ENCODE results near the gene IFRD2. TPM values are rescaled to one million over a fixed set of nuclear protein-coding genes. Genes with fewer than 3 reads are reported as not detected.

Gene IFRD2
- total RNA-seq, 1 donor from 2014 or later, result 233 TPM

DNA sequence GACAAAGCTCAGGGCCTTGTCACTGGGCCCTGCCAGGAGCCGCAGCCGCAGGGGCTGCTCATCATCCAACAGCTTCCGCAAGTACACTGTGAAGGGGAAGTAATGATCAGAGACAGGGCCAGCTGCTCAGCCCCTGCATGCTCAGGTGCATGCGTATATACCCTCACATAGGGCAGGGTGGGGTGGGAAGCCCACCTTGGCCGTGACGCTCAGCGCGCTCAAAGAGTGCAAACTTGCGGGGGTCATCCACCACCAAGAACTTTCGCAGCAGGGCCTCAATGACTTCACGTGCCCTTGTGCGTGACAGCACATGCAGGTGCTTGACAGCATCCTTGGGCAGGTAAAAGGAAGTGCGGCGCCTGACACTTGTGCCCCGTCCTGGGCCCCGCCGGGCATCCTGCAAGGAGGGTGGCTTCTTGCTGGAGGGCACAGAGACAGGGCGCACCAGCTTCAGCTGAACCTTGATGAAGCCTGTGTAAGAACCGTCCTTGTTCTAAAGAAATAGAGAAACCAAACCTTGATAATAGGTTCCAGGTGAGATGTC is 39.2 kb upstream of the IFRD2 start:
- no peak overlapping the region for H3K4me3 Mint-ChIP-seq
- no peaks in the 10 kb centered on the region for H3K9me3 Mint-ChIP-seq
- DNase-seq, result no peak
- H3K36me3 Mint-ChIP-seq (ENCODE audit: low read depth), result peaks cover 55% of the 10 kb centered on the region
- H3K4me1 Mint-ChIP-seq, result peaks cover 35% of the 10 kb centered on the region
- no peaks in the 10 kb centered on the region for H3K27me3 Mint-ChIP-seq
- H3K27ac Mint-ChIP-seq, result no peak overlapping the region
- intact Hi-C loops (cut with micrococcal nuclease), result no loop called here

DNA sequence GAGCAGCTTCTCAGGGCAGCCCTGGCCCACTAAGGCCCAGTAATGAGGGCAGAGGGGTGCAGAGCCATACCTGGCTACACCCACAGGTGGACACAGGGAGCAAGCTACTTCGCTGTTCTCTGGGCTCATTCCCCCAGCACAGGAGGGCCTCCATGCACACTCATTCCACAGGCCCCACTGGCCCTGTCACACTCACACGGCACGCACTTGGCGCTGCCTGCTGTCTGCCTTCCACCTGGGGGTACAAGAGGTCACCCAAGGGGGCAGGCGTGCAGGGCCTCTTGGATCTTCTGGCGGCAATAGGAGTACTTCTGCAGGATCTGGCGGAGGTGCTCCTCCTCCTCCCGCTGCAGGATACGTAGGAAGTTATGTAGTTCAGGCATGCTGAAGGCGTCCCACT is 38.1 kb upstream of the IFRD2 start:
- Mint-ChIP-seq H3K9me3 (no peaks in the 10 kb centered on the region), H3K4me3 (no peak overlapping the region), H3K27me3 (no peaks in the 10 kb centered on the region), H3K27ac (no peak overlapping the region), H3K36me3 (ENCODE audit: low read depth) (peaks cover 48% of the 10 kb centered on the region), H3K4me1 (peaks cover 29% of the 10 kb centered on the region)
- intact Hi-C loops (cut with micrococcal nuclease), result no loop called here
- DNase-seq, result no peak

DNA sequence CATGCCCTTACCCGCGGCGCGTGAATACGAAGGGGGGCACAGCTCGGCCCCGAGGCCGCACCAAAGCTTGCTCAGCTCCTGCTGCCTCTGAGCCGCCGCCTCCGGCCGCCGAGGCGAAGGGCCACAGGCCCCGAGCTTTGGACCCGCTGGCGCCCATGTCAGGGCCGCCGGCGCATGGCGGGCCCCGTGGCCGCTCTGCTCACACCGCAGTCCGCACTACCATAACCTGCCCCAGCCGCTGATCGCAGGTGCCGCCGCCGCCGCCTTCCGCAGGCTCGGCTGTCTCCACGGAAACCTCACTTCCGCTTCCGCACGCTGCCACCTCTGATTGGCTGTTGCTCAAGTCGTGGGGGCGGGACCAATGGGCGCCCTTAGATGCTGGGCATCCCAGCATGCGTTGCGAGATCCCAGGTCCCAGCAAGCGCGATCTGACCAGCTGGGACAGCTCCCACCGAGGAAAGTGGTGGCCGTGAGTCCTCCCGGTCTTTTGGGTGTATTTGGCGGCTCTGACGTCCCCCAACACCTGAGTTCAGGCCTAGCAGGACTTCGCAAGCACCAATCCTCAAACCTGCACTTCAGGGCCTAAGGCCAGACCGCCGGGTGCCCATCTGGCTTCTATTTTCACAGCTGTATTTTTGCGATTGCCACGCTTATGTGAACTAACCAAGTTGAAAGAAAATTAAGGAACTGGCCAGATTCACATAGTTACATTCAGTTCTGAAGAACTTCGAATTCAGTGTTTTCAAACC is 35.9 kb upstream of the IFRD2 start, which contains the start of gene TUSC2:
TUSC2 (minus strand) TSS at position 281 of the 749 bp plus-strand sequence; CDS start at position 157, 124 bp downstream.
- Mint-ChIP-seq H3K4me3 (peak within 1 kb of the TSS; percentile 84), H3K27ac (peak within 1 kb of the TSS; percentile 77), H3K27me3 (no peaks in the 10 kb centered on the region), H3K36me3 (ENCODE audit: low read depth) (peaks cover 40% of the 10 kb centered on the region), H3K9me3 (no peaks in the 10 kb centered on the region), H3K4me1 (peaks cover 16% of the 10 kb centered on the region)
- peak; percentile 99 for DNase-seq
- intact Hi-C loops (cut with micrococcal nuclease), result loop anchor here (1.0 to 10.0 kb wide), 3 partner anchors 9 to 1853 kb away; partner anchors contain the start of gene IFRD2

DNA sequence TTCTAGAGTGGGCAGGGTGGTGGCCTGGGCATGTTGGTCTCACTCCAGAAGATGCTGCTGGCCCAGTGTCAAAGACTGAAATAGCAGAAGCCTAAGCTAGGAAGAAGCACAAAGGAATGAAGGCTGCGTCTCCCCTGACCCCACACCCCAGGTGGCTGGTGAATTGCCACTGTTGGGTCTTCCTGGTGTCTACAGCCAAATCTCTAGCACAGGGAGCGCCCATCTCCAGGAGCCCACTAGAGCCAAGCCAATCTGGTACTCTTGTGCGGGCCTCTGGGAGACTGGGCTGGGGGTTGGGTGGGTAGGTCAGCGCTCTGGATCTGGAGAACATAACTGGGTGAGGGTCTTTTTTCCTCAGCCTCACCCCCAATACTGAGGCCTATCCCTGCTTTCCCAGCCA is 34.9 kb upstream of the IFRD2 start:
- Mint-ChIP-seq H3K36me3 (ENCODE audit: low read depth) (peaks cover 38% of the 10 kb centered on the region), H3K9me3 (no peaks in the 10 kb centered on the region), H3K27ac (peak overlapping the region; percentile 75), H3K27me3 (no peaks in the 10 kb centered on the region), H3K4me3 (peak overlapping the region; percentile 84), H3K4me1 (peaks cover 17% of the 10 kb centered on the region)
- intact Hi-C loops (cut with micrococcal nuclease), result loop anchor here (10.0 kb wide), 1 partner anchor 1852 kb away; no protein-coding TSS in a partner anchor
- DNase-seq, result peak; percentile 60

DNA sequence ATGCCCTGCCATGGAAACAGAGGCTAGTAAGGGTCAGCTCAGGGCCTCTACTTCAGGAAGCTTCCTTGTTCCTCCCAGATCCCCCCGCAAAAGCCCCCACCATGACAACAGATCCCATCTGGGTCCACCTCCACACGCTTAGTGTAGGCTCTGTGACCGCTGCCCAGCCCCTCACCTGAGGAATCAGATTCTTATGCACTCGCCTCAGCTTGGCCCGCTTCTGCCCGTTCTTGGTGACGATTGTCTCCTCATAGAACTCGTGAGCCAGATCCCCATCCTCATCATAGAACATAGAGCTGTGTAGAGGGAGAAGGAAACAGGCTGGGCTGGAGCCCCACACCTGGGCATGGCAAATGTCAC is 33.9 kb upstream of the IFRD2 start:
- intact Hi-C loops (cut with micrococcal nuclease), result loop anchor here (10.0 kb wide), 1 partner anchor 1851 kb away; no protein-coding TSS in a partner anchor
- Mint-ChIP-seq H3K36me3 (ENCODE audit: low read depth) (peaks cover 31% of the 10 kb centered on the region), H3K27ac (no peak overlapping the region), H3K27me3 (no peaks in the 10 kb centered on the region), H3K9me3 (no peaks in the 10 kb centered on the region), H3K4me3 (peak overlapping the region; percentile 84), H3K4me1 (peaks cover 17% of the 10 kb centered on the region)
- DNase-seq, result peak; percentile 57

DNA sequence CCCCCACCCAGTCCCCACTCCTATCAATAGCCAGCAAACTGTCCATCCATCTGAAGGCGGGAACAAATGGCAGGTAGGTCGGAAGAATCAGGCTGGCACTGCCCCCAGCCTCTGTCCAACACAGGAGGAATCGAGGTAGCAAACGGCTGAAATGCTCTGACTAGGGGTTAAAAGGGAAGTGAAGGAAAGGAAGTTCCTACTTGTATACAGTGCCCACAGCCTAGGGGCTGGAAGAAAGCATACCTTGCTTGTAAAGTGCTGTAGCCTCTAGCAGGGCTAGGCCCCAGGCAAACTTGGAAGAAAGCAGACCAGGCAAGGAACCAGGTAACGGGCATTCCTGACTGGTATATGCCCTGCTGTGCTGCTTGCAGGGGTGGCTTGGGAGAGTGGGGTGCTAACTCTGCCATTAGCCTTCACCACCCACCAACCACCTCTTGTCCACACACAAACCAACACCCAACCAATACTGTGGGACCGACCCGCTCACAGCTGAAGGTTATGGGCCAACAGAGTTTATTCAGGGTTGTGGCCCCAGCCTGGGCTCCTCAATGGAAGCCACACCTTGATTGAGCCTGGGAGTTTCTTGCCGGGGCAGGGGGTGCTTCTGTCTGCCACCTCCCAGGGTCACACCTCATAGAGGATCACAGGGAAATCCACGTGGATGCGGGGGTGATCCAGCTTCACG is 33.4 kb upstream of the IFRD2 start:
- Mint-ChIP-seq H3K27me3 (no peaks in the 10 kb centered on the region), H3K36me3 (ENCODE audit: low read depth) (peaks cover 26% of the 10 kb centered on the region), H3K4me3 (no peak overlapping the region), H3K9me3 (no peaks in the 10 kb centered on the region), H3K27ac (no peak overlapping the region), H3K4me1 (peaks cover 18% of the 10 kb centered on the region)
- no peak for DNase-seq
- intact Hi-C loops (cut with micrococcal nuclease), result loop anchor here (2.0 to 10.0 kb wide), 2 partner anchors 133 to 1851 kb away; no protein-coding TSS in a partner anchor

DNA sequence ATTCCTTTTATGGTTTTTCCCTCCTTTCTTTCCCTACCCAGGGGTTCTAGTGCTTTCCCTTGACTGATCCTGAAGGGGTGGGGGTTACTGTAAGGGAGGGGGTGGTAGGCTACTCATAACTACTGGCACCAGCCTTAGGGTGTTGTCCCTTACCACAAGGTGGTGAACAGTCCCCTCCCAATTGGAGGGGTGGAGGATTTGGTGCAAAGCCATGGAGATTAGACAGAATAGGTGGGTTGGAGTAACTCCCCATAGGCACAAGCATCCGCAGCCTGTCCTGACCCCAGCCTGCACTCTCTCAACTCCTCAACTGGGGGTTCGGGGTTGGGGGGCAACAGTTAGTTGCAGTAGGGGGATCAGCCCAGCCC is 32.9 kb upstream of the IFRD2 start:
- intact Hi-C loops (cut with micrococcal nuclease), result loop anchor here (2.0 to 10.0 kb wide), 2 partner anchors 132 to 1850 kb away; no protein-coding TSS in a partner anchor
- no peak overlapping the region for H3K4me3 Mint-ChIP-seq
- no peak overlapping the region for H3K27ac Mint-ChIP-seq
- no peaks in the 10 kb centered on the region for H3K27me3 Mint-ChIP-seq
- H3K36me3 Mint-ChIP-seq (ENCODE audit: low read depth), result peaks cover 20% of the 10 kb centered on the region
- no peaks in the 10 kb centered on the region for H3K9me3 Mint-ChIP-seq
- peaks cover 23% of the 10 kb centered on the region for H3K4me1 Mint-ChIP-seq
- DNase-seq, result no peak

DNA sequence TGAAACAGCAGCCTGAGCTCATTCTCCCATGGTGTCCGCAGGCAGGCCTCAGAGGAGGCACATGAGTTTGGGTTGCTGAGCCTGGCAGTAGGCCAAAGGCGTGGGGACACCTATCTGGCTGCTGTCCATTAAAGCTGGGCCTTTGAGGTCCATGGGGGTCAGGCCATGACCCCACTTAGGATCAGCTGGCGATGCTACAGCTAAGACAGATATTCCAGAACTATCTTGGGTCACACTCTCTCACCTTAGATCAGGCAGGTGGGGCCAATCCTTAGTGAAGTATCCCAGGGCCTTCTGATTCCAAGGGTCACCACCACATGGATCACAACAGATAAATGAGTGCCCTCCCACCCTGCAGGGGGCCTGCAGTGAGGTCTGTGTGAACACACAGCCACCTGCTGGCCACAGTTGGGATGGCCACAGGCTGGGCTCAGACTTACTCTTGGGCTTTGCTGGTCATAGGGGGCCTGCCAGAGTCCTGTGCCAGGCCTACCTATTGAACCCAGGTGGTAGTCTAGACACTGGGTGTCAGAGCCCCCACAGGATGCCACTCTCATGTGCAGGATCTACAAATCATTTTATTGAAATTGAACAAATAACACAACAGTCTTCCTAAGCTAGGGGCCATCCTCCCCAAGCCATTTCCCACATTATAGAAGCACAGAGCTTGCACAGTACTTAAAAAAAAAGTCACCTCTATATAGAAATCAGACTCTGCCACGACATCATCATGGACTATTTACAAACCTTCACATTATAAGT is 32.3 kb upstream of the IFRD2 start:
- DNase-seq, result peak; percentile 90
- peaks cover 26% of the 10 kb centered on the region for H3K4me1 Mint-ChIP-seq
- H3K9me3 Mint-ChIP-seq, result no peaks in the 10 kb centered on the region
- no peak overlapping the region for H3K4me3 Mint-ChIP-seq
- intact Hi-C loops (cut with micrococcal nuclease), result loop anchor here (2.0 to 10.0 kb wide), 2 partner anchors 132 to 1850 kb away; no protein-coding TSS in a partner anchor
- H3K36me3 Mint-ChIP-seq (ENCODE audit: low read depth), result peaks cover 16% of the 10 kb centered on the region
- H3K27ac Mint-ChIP-seq, result peak overlapping the region; percentile 28
- no peaks in the 10 kb centered on the region for H3K27me3 Mint-ChIP-seq

DNA sequence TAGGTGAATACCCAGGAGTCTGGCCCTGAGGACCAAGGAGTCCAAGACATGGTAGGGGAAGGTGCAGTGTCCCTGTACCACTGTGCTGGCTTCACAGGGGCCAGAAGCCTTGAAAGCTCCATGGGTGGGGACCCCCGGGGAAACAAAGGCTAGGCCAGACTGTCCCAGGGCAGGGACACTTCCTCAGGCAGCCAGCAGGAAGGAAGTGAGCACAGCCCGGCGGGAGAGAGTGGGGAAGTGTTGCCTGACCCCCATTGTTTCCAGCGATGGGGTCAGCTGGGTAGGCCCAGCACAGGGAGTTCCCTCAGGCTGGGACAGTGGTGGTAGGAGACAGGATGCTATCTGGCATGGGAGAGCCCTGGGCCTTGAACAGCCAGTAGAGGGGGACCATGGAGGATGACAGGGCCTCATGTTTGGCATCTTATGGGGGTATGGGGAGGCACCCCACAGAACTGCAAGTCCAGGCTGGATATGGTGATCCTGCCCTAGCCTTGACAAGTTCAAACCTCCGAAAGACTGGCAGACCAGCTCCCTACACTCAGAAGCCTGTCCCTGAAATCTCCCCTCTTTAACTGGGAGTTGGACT is 31.5 kb upstream of the IFRD2 start:
- intact Hi-C loops (cut with micrococcal nuclease), result loop anchor here (2.0 to 10.0 kb wide), 2 partner anchors 131 to 1849 kb away; no protein-coding TSS in a partner anchor
- Mint-ChIP-seq H3K36me3 (ENCODE audit: low read depth) (peaks cover 17% of the 10 kb centered on the region), H3K9me3 (no peaks in the 10 kb centered on the region)

DNA sequence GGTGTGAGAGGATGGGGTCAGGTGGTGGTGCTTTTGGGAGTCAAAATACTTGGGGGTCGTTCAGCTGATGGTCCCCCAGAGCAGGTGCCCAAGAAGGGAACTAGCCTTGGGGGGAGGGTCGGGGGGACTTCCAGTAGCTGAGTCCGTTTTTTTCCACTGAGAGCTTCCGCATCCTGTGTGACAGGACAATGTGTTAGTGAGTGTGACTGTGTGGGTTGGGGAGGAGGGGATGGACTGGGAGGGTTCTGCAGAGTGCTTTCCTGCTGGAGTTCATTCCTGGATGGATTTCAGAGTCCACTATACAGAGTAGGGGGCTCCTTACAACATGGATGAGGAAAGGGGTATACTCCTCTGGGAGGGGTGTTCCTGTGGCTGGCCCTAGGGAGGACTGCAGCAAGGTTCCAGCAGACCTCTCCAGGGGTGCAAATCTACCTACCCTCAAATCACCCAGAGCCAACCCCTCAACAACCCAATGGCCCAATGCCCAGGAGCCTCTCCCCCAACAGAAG is 30.9 kb upstream of the IFRD2 start:
- Mint-ChIP-seq H3K4me1 (peaks cover 28% of the 10 kb centered on the region), H3K9me3 (no peaks in the 10 kb centered on the region), H3K36me3 (ENCODE audit: low read depth) (peaks cover 17% of the 10 kb centered on the region), H3K4me3 (no peak overlapping the region), H3K27me3 (no peaks in the 10 kb centered on the region), H3K27ac (no peak overlapping the region)
- intact Hi-C loops (cut with micrococcal nuclease), result loop anchor here (10.0 kb wide), 1 partner anchor 1848 kb away; no protein-coding TSS in a partner anchor
- no peak for DNase-seq

More for the DNA sequence above, 31.5 kb upstream of the IFRD2 start:
- no peak for DNase-seq
- Mint-ChIP-seq H3K4me3 (no peak overlapping the region), H3K4me1 (peaks cover 30% of the 10 kb centered on the region), H3K27me3 (no peaks in the 10 kb centered on the region), H3K27ac (peak overlapping the region; percentile 7)

DNA sequence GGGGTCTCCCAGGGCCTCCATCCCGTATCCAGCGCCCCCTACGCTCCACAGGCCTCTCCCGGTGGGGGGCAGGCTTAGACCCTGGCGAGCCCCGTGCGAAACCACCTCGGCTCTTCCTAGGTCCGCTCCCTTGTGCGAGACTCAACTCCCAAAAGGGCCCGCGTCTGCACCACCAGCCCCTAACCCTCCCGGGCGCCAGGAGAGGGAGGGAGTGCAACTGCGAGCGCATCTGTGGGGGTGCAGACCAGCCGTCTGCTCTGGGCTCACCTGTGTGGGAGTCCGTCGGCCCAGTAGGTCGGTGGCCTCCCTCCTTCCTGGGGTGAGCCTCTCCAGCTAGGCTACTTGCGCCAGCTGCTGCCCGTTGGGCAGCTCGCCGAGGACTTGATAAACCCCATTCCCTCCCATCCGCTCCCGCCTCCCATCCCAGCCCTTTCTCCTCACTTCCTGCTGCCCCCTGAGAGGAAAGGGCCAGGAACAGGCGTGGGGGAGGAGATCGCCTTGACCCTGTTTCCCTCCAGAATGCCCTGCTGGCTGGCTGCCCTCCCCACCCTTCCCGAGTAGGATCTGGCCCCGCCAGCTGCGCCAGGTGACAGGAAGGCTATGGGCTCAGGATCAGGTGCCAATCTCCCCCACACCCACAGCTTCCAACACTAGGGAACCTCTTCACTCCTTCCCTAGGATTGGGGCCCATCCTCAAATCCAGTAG is 30.3 kb upstream of the IFRD2 start, which contains the start of gene HYAL2:
HYAL2 (minus strand) TSS at position 360 of the 706 bp plus-strand sequence. CDS start 2,256 bp downstream, outside the sequence.
- Mint-ChIP-seq H3K36me3 (ENCODE audit: low read depth) (peaks cover 17% of the 10 kb centered on the region), H3K4me3 (peak within 1 kb of the TSS; percentile 86), H3K27ac (peak within 1 kb of the TSS; percentile 92), H3K9me3 (no peaks in the 10 kb centered on the region), H3K27me3 (no peaks in the 10 kb centered on the region), H3K4me1 (peaks cover 28% of the 10 kb centered on the region)
- intact Hi-C loops (cut with micrococcal nuclease), result loop anchor here (10.0 kb wide), 1 partner anchor 1848 kb away; no protein-coding TSS in a partner anchor
- no peak for DNase-seq

DNA sequence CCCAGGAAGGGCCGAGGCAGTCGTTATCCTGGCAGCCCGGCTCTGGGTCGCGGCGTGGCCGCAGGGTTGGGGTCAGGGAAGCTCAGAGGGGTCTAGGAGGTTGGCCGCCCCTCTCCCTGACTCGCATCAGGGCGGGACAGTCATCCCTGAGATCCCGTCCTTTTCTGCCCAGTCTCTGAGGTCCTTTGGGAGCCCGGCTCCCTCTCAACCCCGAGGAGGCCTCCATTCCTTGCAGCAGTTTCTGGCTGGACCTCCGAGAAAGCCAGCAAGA is 29.8 kb upstream of the IFRD2 start:
- peaks cover 18% of the 10 kb centered on the region for H3K36me3 Mint-ChIP-seq (ENCODE audit: low read depth)
- no peak for DNase-seq
- intact Hi-C loops (cut with micrococcal nuclease), result loop anchor here (10.0 kb wide), 1 partner anchor 1847 kb away; no protein-coding TSS in a partner anchor
- no peaks in the 10 kb centered on the region for H3K9me3 Mint-ChIP-seq
- H3K27me3 Mint-ChIP-seq, result no peaks in the 10 kb centered on the region
- H3K4me1 Mint-ChIP-seq, result peaks cover 27% of the 10 kb centered on the region
- peak overlapping the region; percentile 86 for H3K4me3 Mint-ChIP-seq
- H3K27ac Mint-ChIP-seq, result no peak overlapping the region

Measured in activated CD4-positive, alpha-beta T cell treated with anti-CD3 and anti-CD28 coated beads, Interleukin-2, amount 10 ng/mL, durations not matched to agents 24 days and 14 days (primary cell).